B cell (primary cell): Measurements from ENCODE around the gene NCS1. TPM values are rescaled to one million over a fixed set of nuclear protein-coding genes. Genes with fewer than 3 reads are reported as not detected.

Source experiments
- ATAC-seq: fragments of 200-7000 bp; cut with Tn5 transposase; one replicate; pipeline ENCODE4 v1.10.0; 2021; ENCODE audit warnings: low read depth, mild to moderate bottlenecking, moderate number of reproducible peaks, moderate library complexity
- CTCF ChIA-PET: fragments of 350-600 bp; sonication (Branson Sonifier 250); formaldehyde crosslinking; loops from one replicate; lab custom pipeline; 2021; ENCODE audit warnings: antibody characterized with exemption, inconsistent platforms; lab: Charles Lee
- POLR2A ChIA-PET: fragments of 350-600 bp; sonication (Branson Sonifier 250); formaldehyde crosslinking; loops from one replicate; lab custom pipeline; 2021; ENCODE audit warnings: antibody characterized with exemption; lab: Charles Lee
- DNase-seq: peaks from one replicate; pipeline ENCODE4 v3.0.0; 2013
- H2AFZ ChIP-seq: 2 replicates; pipeline ENCODE4 v1.6.1; 2012; ENCODE audit warnings: mild to moderate bottlenecking, low read depth, low read length; ENCODE audit not compliant: insufficient read depth, poor library complexity, severe bottlenecking
- H3K27ac ChIP-seq, 2 donors: 1 replicate in 1 of 2; 2 replicates in 1 of 2; pipeline ENCODE4 v1.5.1; 2012 to 2013; ENCODE audit warnings: low read length in 2 of 2, mild to moderate bottlenecking in 2 of 2, moderate library complexity in 1 of 2
- H3K27me3 ChIP-seq, 4 experiments: fragments of 200-600 bp in 1 of 4; sonication (generic) in 1 of 4; replicated peaks in 1 of 4; 1 replicate in 2 of 4; 2 replicates in 2 of 4; pipeline versions ENCODE4 v1.6.1 to v1.7.0; 2013 to 2016; ENCODE audit warnings: low read length in 3 of 4, mild to moderate bottlenecking in 2 of 4, mixed read lengths in 1 of 4, moderate library complexity in 1 of 4; ENCODE audit not compliant: insufficient read depth in 4 of 4, control insufficient read depth in 3 of 4; ENCODE audit errors: control extremely low read depth in 1 of 4
- H3K36me3 ChIP-seq, 2 experiments: replicated peaks in 1 of 2; 1 replicate in 1 of 2; 2 replicates in 1 of 2; pipeline versions ENCODE4 v1.6.1 to v1.7.1; 2013; ENCODE audit warnings: low read length in 1 of 2; ENCODE audit not compliant: insufficient read depth in 2 of 2, control insufficient read depth in 1 of 2; ENCODE audit errors: control extremely low read depth in 1 of 2, extremely low read depth in 1 of 2
- H3K4me1 ChIP-seq, 2 donors: fragments of 200-600 bp in 1 of 2; sonication (generic) in 1 of 2; 1 replicate in 1 of 2; 2 replicates in 1 of 2; pipeline versions ENCODE4 v1.5.1 to v1.6.1; 2013 to 2017; ENCODE audit warnings: low read length in 2 of 2; ENCODE audit not compliant: control insufficient read depth in 2 of 2, insufficient read depth in 2 of 2
- H3K4me2 ChIP-seq: replicated peaks from 2 replicates; pipeline ENCODE3; 2012; ENCODE audit warnings: mild to moderate bottlenecking, low read depth, low read length; ENCODE audit not compliant: poor library complexity, severe bottlenecking
- H3K4me3 ChIP-seq, 5 experiments: fragments of 200-600 bp in 1 of 5; sonication (generic) in 1 of 5; 1 replicate in 3 of 5; 2 replicates in 2 of 5; pipeline versions ENCODE4 v1.5.1 to v1.7.0; 2011 to 2016; ENCODE audit warnings: low read length in 4 of 5, mild to moderate bottlenecking in 4 of 5, low read depth in 2 of 5, control low read depth in 1 of 5, moderate library complexity in 1 of 5; ENCODE audit not compliant: insufficient read depth in 1 of 5; ENCODE audit errors: control extremely low read depth in 1 of 5, extremely low read depth in 1 of 5
- H3K79me2 ChIP-seq: fragments of 200-600 bp; sonication (generic); one replicate; pipeline ENCODE4 v1.6.0; 2016; ENCODE audit warnings: low read length; ENCODE audit not compliant: control insufficient read depth, insufficient read depth
- H3K9ac ChIP-seq: fragments of 200-600 bp; sonication (generic); 2 replicates; pipeline ENCODE4 v1.6.1; 2017; ENCODE audit warnings: mild to moderate bottlenecking, low read length, moderate library complexity
- H3K9me3 ChIP-seq, 3 donors: one replicate each; pipeline versions ENCODE4 v1.6.1 to v1.7.1; 2013; ENCODE audit warnings: low read length in 2 of 3; ENCODE audit not compliant: control insufficient read depth in 2 of 3, insufficient read depth in 1 of 3; ENCODE audit errors: control extremely low read depth in 1 of 3
- H4K20me1 ChIP-seq: 2 replicates; pipeline ENCODE4 v1.6.0; 2012; ENCODE audit warnings: mild to moderate bottlenecking, low read length; ENCODE audit not compliant: insufficient read depth, control insufficient read depth, poor library complexity, severe bottlenecking
- H3K27ac Mint-ChIP-seq: one replicate; pipeline ENCODE4 v1.8.0; 2021; ENCODE audit warnings: mixed read lengths
- H3K27me3 Mint-ChIP-seq: one replicate; pipeline ENCODE4 v1.8.0; 2021; ENCODE audit warnings: mixed read lengths
- H3K4me1 Mint-ChIP-seq: one replicate; pipeline ENCODE4 v1.8.0; 2021; ENCODE audit warnings: mixed read lengths
- H3K4me3 Mint-ChIP-seq: one replicate; pipeline ENCODE4 v1.8.0; 2021; ENCODE audit warnings: mixed read lengths
- H3K9me3 Mint-ChIP-seq: one replicate; pipeline ENCODE4 v1.8.0; 2022; ENCODE audit warnings: mixed read lengths; ENCODE audit not compliant: insufficient read depth
- EZH2 ChIP-seq: IDR thresholded peaks from 2 replicates; pipeline ENCODE4 v1.6.1; 2012; ENCODE audit warnings: borderline replicate concordance, low read depth, mild to moderate bottlenecking, moderate library complexity, low read length; ENCODE audit not compliant: insufficient read depth, poor library complexity, severe bottlenecking
- WGBS: methylation state at CpG from one replicate; pipeline ENCODE4 v1.1.5; 2013; ENCODE audit warnings: missing lambda C conversion rate; ENCODE audit not compliant: insufficient coverage; 5-methylcytosine and 5-hydroxymethylcytosine counted together
- intact Hi-C: fragments of 100-400 bp; cut with micrococcal nuclease; formaldehyde crosslinking; loops from one replicate; pipeline ENCODE4 v1.10.0; 2022
- polyA plus RNA-seq: library from polyadenylated mRNA; depleted of rRNA; stranded (reverse); fragments of >200 nt; gene quantifications from 2 replicates; pipeline ENCODE4 v1.2.3, GENCODE V29; 2012
- total RNA-seq, 2 donors: library from RNA; stranded (reverse); fragments of 120-200 nt in 1 of 2; gene quantifications; 1 replicate in 1 of 2; 2 replicates in 1 of 2; pipeline versions ENCODE4 v1.2.3 to v1.2.4, GENCODE V29; 2013 to 2022
- TF ChIP-seq, protein P1 (sequence below): fragments of 200-600 bp; IDR thresholded peaks from one replicate; pipeline ENCODE4 v1.8.0; 2022; ENCODE audit warnings: antibody characterized with exemption, mild to moderate bottlenecking

Gene NCS1
- total and polyA plus RNA-seq, 2 donors (not counting 1 experiment from before 2014, with no cell fraction given): 0.39 TPM; not detected in 1

GRCh38 chr9:130196643-130197042 is 24.4 kb downstream of the NCS1 start:
- H3K4me1 Mint-ChIP-seq: no peaks in the 10 kb centered on the region
- TF ChIP-seq EZH2: no peak
- TF ChIP-seq, protein P1, sequence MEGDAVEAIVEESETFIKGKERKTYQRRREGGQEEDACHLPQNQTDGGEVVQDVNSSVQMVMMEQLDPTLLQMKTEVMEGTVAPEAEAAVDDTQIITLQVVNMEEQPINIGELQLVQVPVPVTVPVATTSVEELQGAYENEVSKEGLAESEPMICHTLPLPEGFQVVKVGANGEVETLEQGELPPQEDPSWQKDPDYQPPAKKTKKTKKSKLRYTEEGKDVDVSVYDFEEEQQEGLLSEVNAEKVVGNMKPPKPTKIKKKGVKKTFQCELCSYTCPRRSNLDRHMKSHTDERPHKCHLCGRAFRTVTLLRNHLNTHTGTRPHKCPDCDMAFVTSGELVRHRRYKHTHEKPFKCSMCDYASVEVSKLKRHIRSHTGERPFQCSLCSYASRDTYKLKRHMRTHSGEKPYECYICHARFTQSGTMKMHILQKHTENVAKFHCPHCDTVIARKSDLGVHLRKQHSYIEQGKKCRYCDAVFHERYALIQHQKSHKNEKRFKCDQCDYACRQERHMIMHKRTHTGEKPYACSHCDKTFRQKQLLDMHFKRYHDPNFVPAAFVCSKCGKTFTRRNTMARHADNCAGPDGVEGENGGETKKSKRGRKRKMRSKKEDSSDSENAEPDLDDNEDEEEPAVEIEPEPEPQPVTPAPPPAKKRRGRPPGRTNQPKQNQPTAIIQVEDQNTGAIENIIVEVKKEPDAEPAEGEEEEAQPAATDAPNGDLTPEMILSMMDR: no peak
- WGBS: 56% methylated on average over 5 of the region's 5 CpGs

DNA sequence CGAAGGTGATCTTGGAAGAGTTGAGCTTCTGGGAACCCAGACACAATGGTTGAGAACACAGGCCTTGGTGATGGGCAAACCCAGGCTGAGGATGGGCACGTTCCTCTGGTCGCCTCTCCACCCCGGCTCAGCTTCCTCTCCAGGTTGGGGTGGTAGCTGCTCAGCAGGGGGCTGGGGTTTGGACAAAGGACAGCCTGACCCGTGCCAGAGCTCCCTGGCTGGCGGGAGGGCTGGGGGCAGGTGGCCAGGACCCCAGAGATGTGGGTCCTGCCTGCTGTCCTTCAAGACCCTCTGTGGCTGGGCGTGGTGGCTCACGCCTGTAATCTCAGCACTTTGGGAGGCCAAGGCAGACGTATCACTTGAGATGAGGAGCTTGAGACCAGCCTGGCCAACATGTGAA is 25.2 kb downstream of the NCS1 start:
- H3K4me3 Mint-ChIP-seq: no peak overlapping the region
- H3K27ac Mint-ChIP-seq: no peak overlapping the region
- no peak for ATAC-seq
- no peaks in the 10 kb centered on the region for H3K79me2 ChIP-seq
- no peak overlapping the region for H3K27ac ChIP-seq
- no peaks in the 10 kb centered on the region for H4K20me1 ChIP-seq
- DNase-seq: no peak
- no peaks in the 10 kb centered on the region for H3K9me3 Mint-ChIP-seq
- no peak for TF ChIP-seq EZH2
- no peaks in the 10 kb centered on the region for H3K27me3 ChIP-seq
- ChIA-PET CTCF (no interaction called here), POLR2A (interaction anchor here (0.7 kb wide), 1 partner anchor 1051 kb away, joined by 6 read pairs; no protein-coding TSS in a partner anchor)
- H2AFZ ChIP-seq: no peak overlapping the region
- H3K27me3 Mint-ChIP-seq: peaks cover 4% of the 10 kb centered on the region
- H3K9ac ChIP-seq: no peak overlapping the region
- no peaks in the 10 kb centered on the region for H3K4me1 ChIP-seq
- intact Hi-C loops: no loop called here
- no peak overlapping the region for H3K4me2 ChIP-seq
- no peak overlapping the region for H3K4me3 ChIP-seq
- 82% methylated on average over 8 of the region's 9 CpGs for WGBS
- no peaks in the 10 kb centered on the region for H3K9me3 ChIP-seq
- no peaks in the 10 kb centered on the region for H3K4me1 Mint-ChIP-seq
- H3K36me3 ChIP-seq: no peaks in the 10 kb centered on the region

More at GRCh38 chr9:130196643-130197042, 24.4 kb downstream of the NCS1 start:
- no peaks in the 10 kb centered on the region for H3K36me3 ChIP-seq
- no peak overlapping the region for H3K9ac ChIP-seq
- H3K27ac ChIP-seq: no peak overlapping the region
- Mint-ChIP-seq H3K27ac (no peak overlapping the region), H3K4me3 (no peak overlapping the region), H3K27me3 (peaks cover 4% of the 10 kb centered on the region), H3K9me3 (no peaks in the 10 kb centered on the region)
- no peaks in the 10 kb centered on the region for H3K27me3 ChIP-seq
- DNase-seq (no peak), ATAC-seq (no peak)
- H3K4me2 ChIP-seq: no peak overlapping the region
- intact Hi-C loops: no loop called here
- CTCF ChIA-PET: no interaction called here
- H2AFZ ChIP-seq: no peak overlapping the region
- no peak overlapping the region for H3K4me3 ChIP-seq
- no peaks in the 10 kb centered on the region for H3K79me2 ChIP-seq
- no peaks in the 10 kb centered on the region for H3K4me1 ChIP-seq
- POLR2A ChIA-PET: no interaction called here
- no peaks in the 10 kb centered on the region for H3K9me3 ChIP-seq
- H4K20me1 ChIP-seq: no peaks in the 10 kb centered on the region
